Measurements from ENCODE around the gene ANKK1.

Gene ANKK1

GRCh38 chr11:113411536-113411935 is 24.0 kb downstream of the ANKK1 start:
- Histone ChIP-seq H3K9me2 (replicated peaks; ENCODE audit: control insufficient read depth, low read length) (no peaks in the 10 kb centered on the region), H3K9me3 (ENCODE audit: control insufficient read depth, insufficient read depth, low read length) (no peaks in the 10 kb centered on the region), H3F3A (ENCODE audit: control insufficient read depth, insufficient read depth) (no peaks in the 10 kb centered on the region), H3K4me1 (ENCODE audit: control insufficient read depth, low read length) (no peaks in the 10 kb centered on the region), H3K4me2 (ENCODE audit: low read length) (no peak overlapping the region), H3K27me3 (ENCODE audit: control insufficient read depth, low read length) (no peaks in the 10 kb centered on the region), H3K79me2 (ENCODE audit: control insufficient read depth, low read length) (no peaks in the 10 kb centered on the region), H4K20me1 (ENCODE audit: control insufficient read depth, insufficient read depth, low read depth, low read length) (no peaks in the 10 kb centered on the region), H3K27ac (ENCODE audit: low read depth, low read length) (no peak overlapping the region), H3K36me3 (ENCODE audit: control insufficient read depth, low read length) (no peaks in the 10 kb centered on the region), H3K4me3 (ENCODE audit: low read length) (no peak overlapping the region)
- TF ChIP-seq CTCF (IDR thresholded peaks at IDR 0.05; ENCODE audit: low read depth, low read length, poor library complexity, severe bottlenecking) = no peak

GRCh38 chr11:113412675-113413074 is 25.1 kb downstream of the ANKK1 start:
- TF ChIP-seq EZH2phosphoT487 (IDR thresholded peaks at IDR 0.05; ENCODE audit: borderline replicate concordance, low read length) = no peak
- TF ChIP-seq CTCF (IDR thresholded peaks at IDR 0.05; ENCODE audit: low read depth, low read length, poor library complexity, severe bottlenecking) = no peak
- Histone ChIP-seq H3K27me3 (ENCODE audit: control insufficient read depth, low read length) (no peaks in the 10 kb centered on the region), H3K9me3 (ENCODE audit: control insufficient read depth, insufficient read depth, low read length) (no peaks in the 10 kb centered on the region), H3K4me3 (ENCODE audit: low read length) (no peak overlapping the region), H3K36me3 (ENCODE audit: control insufficient read depth, low read length) (no peaks in the 10 kb centered on the region), H3K9me2 (replicated peaks; ENCODE audit: control insufficient read depth, low read length) (no peaks in the 10 kb centered on the region), H3K4me1 (ENCODE audit: control insufficient read depth, low read length) (no peaks in the 10 kb centered on the region), H3K27ac (ENCODE audit: low read depth, low read length) (no peak overlapping the region), H3K79me2 (ENCODE audit: control insufficient read depth, low read length) (no peaks in the 10 kb centered on the region), H3K4me2 (ENCODE audit: low read length) (no peak overlapping the region), H4K20me1 (ENCODE audit: control insufficient read depth, insufficient read depth, low read depth, low read length) (no peaks in the 10 kb centered on the region), H3F3A (ENCODE audit: control insufficient read depth, insufficient read depth) (no peaks in the 10 kb centered on the region)

GRCh38 chr11:113415343-113415742 is 27.8 kb downstream of the ANKK1 start:
- Histone ChIP-seq H3K9me2 (replicated peaks; ENCODE audit: control insufficient read depth, low read length) (no peaks in the 10 kb centered on the region), H3K4me1 (ENCODE audit: control insufficient read depth, low read length) (no peaks in the 10 kb centered on the region), H4K20me1 (ENCODE audit: control insufficient read depth, insufficient read depth, low read depth, low read length) (no peaks in the 10 kb centered on the region), H3F3A (ENCODE audit: control insufficient read depth, insufficient read depth) (no peaks in the 10 kb centered on the region), H3K79me2 (ENCODE audit: control insufficient read depth, low read length) (no peaks in the 10 kb centered on the region), H3K36me3 (ENCODE audit: control insufficient read depth, low read length) (no peaks in the 10 kb centered on the region), H3K27ac (ENCODE audit: low read depth, low read length) (no peak overlapping the region), H3K4me3 (ENCODE audit: low read length) (no peak overlapping the region), H3K27me3 (ENCODE audit: control insufficient read depth, low read length) (no peaks in the 10 kb centered on the region), H3K4me2 (ENCODE audit: low read length) (no peak overlapping the region), H3K9me3 (ENCODE audit: control insufficient read depth, insufficient read depth, low read length) (no peaks in the 10 kb centered on the region)
- TF ChIP-seq EZH2phosphoT487 (IDR thresholded peaks at IDR 0.05; ENCODE audit: borderline replicate concordance, low read length) (no peak), CTCF (IDR thresholded peaks at IDR 0.05; ENCODE audit: low read depth, low read length, poor library complexity, severe bottlenecking) (no peak)

GRCh38 chr11:113417428-113417827 is 29.8 kb downstream of the ANKK1 start:
- no peaks in the 10 kb centered on the region for H4K20me1 ChIP-seq (ENCODE audit: control insufficient read depth, insufficient read depth, low read depth, low read length)
- no peaks in the 10 kb centered on the region for H3K4me1 ChIP-seq (ENCODE audit: control insufficient read depth, low read length)
- no peaks in the 10 kb centered on the region for H3K27me3 ChIP-seq (ENCODE audit: control insufficient read depth, low read length)
- H3K9me3 ChIP-seq (ENCODE audit: control insufficient read depth, insufficient read depth, low read length) = no peaks in the 10 kb centered on the region
- H3K4me3 ChIP-seq (ENCODE audit: low read length) = no peak overlapping the region
- no peak overlapping the region for H3K27ac ChIP-seq (ENCODE audit: low read depth, low read length)
- H3K9me2 ChIP-seq (replicated peaks; ENCODE audit: control insufficient read depth, low read length) = no peaks in the 10 kb centered on the region
- H3K36me3 ChIP-seq (ENCODE audit: control insufficient read depth, low read length) = no peaks in the 10 kb centered on the region
- no peak overlapping the region for H3K4me2 ChIP-seq (ENCODE audit: low read length)
- TF ChIP-seq CTCF (IDR thresholded peaks at IDR 0.05; ENCODE audit: low read depth, low read length, poor library complexity, severe bottlenecking) (no peak), EZH2phosphoT487 (IDR thresholded peaks at IDR 0.05; ENCODE audit: borderline replicate concordance, low read length) (no peak)
- H3F3A ChIP-seq (ENCODE audit: control insufficient read depth, insufficient read depth) = no peaks in the 10 kb centered on the region
- H3K79me2 ChIP-seq (ENCODE audit: control insufficient read depth, low read length) = no peaks in the 10 kb centered on the region
